Measurements from ENCODE around the gene GPT2.
A peak's percentile ranks its signal among the peaks of the same experiment; 100 is the strongest.
"Not testable (repeated sequence)": the region's sequence is repeated elsewhere in the genome, so short reads cannot be mapped to it uniquely, and the experiment has no call there.

The GPT2 gene

GRCh38 chr16:46858151-46858550 lies 26.0 kb upstream of the GPT2 start:
- DNase-seq (ENCODE audit: low read depth), result no peak
- TF ChIP-seq POLR2A (IDR thresholded peaks at IDR 0.05; ENCODE audit: extremely low read depth, insufficient read length), result no peak
- TF ChIP-seq, protein P1, sequence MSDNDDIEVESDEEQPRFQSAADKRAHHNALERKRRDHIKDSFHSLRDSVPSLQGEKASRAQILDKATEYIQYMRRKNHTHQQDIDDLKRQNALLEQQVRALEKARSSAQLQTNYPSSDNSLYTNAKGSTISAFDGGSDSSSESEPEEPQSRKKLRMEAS (IDR thresholded peaks at IDR 0.05; ENCODE audit: low read depth, low read length), result no peak
- no peak for TF ChIP-seq MYC (IDR thresholded peaks at IDR 0.05; ENCODE audit: low read depth, low read length)
- TF ChIP-seq, protein P2, sequence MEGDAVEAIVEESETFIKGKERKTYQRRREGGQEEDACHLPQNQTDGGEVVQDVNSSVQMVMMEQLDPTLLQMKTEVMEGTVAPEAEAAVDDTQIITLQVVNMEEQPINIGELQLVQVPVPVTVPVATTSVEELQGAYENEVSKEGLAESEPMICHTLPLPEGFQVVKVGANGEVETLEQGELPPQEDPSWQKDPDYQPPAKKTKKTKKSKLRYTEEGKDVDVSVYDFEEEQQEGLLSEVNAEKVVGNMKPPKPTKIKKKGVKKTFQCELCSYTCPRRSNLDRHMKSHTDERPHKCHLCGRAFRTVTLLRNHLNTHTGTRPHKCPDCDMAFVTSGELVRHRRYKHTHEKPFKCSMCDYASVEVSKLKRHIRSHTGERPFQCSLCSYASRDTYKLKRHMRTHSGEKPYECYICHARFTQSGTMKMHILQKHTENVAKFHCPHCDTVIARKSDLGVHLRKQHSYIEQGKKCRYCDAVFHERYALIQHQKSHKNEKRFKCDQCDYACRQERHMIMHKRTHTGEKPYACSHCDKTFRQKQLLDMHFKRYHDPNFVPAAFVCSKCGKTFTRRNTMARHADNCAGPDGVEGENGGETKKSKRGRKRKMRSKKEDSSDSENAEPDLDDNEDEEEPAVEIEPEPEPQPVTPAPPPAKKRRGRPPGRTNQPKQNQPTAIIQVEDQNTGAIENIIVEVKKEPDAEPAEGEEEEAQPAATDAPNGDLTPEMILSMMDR (IDR thresholded peaks at IDR 0.05; ENCODE audit: low read depth, low read length), result no peak
- no peak overlapping the region for H3K4me3 ChIP-seq (ENCODE audit: low read depth, low read length)

DNA sequence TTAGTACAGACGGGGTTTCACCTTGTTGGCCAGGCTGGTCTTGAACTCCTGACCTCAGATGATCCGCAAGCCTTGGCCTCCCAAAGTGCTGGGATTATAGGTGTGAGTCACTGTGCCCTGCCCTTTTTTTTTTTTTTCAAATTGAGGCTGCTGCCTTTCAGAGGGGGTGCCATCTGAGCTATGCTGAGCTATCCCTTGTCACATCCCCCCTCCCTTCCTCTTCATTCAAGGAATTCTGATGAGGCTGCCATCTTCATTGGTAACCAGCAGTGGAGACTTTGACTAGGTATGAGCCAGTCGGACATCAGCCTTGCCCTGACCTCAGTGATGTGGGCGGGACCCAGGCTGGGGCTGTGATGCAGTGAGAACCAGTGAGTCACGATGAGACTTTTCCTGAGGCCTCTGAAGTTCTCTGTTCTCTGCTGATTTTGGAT lies 24.4 kb upstream of the GPT2 start:
- TF ChIP-seq POLR2A (IDR thresholded peaks at IDR 0.05; ENCODE audit: extremely low read depth, insufficient read length), result no peak
- TF ChIP-seq, protein P2 (IDR thresholded peaks at IDR 0.05; ENCODE audit: low read depth, low read length), result no peak
- TF ChIP-seq, protein P1 (IDR thresholded peaks at IDR 0.05; ENCODE audit: low read depth, low read length), result no peak
- TF ChIP-seq MYC (IDR thresholded peaks at IDR 0.05; ENCODE audit: low read depth, low read length), result no peak
- peak; percentile 64 for DNase-seq (ENCODE audit: low read depth)
- H3K4me3 ChIP-seq (ENCODE audit: low read depth, low read length), result no peak overlapping the region

- TF ChIP-seq, protein P1 (IDR thresholded peaks at IDR 0.05; ENCODE audit: low read depth, low read length), result no peak
- TF ChIP-seq MYC (IDR thresholded peaks at IDR 0.05; ENCODE audit: low read depth, low read length) (no peak), POLR2A (IDR thresholded peaks at IDR 0.05; ENCODE audit: extremely low read depth, insufficient read length) (no peak)
- TF ChIP-seq, protein P2 (IDR thresholded peaks at IDR 0.05; ENCODE audit: low read depth, low read length), result no peak
- DNase-seq (ENCODE audit: low read depth), result peak; percentile 42
- no peak overlapping the region for H3K4me3 ChIP-seq (ENCODE audit: low read depth, low read length)
These were observed 21.4 kb upstream of the GPT2 start for GRCh38 chr16:46862555-46863447.

- DNase-seq (ENCODE audit: low read depth), result no peak
- no peak overlapping the region for H3K4me3 ChIP-seq (ENCODE audit: low read depth, low read length)
- TF ChIP-seq, protein P2 (IDR thresholded peaks at IDR 0.05; ENCODE audit: low read depth, low read length), result no peak
- TF ChIP-seq, protein P1 (IDR thresholded peaks at IDR 0.05; ENCODE audit: low read depth, low read length), result no peak
- TF ChIP-seq POLR2A (IDR thresholded peaks at IDR 0.05; ENCODE audit: extremely low read depth, insufficient read length) (no peak), MYC (IDR thresholded peaks at IDR 0.05; ENCODE audit: low read depth, low read length) (no peak)
These were observed 17.9 kb upstream of the GPT2 start for GRCh38 chr16:46866286-46866685.

DNA sequence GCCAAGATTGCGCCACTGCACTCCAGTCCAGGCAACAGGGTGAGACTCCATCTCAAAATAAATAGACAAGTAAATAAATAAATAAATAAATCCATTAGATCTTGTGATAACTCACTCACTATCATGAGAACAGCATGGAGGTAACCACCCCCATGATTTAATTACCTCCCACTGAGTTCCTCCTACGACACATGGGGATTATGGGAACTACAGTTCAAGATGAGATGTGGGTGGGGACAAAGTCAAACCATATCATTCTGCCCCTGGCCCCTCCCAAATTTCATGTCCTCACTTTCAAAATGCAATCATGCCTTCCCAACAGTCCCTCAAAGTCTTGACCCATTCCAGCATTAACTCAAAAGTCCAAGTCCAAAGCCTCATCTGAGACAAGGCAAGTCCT lies 16.7 kb upstream of the GPT2 start:
- not testable (repeated sequence) for H3K4me3 ChIP-seq (ENCODE audit: low read depth, low read length); DNase-seq (ENCODE audit: low read depth)

GRCh38 chr16:46868891-46869290 lies 15.3 kb upstream of the GPT2 start:
- not testable (repeated sequence) for DNase-seq (ENCODE audit: low read depth); H3K4me3 ChIP-seq (ENCODE audit: low read depth, low read length)

DNA sequence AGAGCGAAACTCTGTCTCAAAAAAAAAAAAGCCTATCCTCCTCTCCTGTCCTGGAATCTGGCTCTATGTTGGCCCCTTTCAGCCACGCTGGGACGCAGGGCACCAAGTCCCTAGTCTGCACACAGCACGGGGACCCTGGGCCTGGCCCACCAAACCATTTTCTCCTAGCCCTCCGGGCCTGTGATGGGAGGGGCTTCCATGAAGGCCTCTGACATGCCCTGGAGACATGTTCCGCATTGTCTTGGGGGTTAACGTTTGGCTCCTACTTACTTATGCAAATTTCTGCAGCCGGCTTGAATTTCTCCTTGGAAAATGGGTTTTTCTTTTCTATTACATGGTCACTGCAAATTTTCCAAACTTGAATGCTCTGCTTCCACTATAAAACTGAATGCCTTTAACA lies 12.6 kb upstream of the GPT2 start:
- no peak for DNase-seq (ENCODE audit: low read depth)
- TF ChIP-seq, protein P1 (IDR thresholded peaks at IDR 0.05; ENCODE audit: low read depth, low read length), result no peak
- TF ChIP-seq, protein P2 (IDR thresholded peaks at IDR 0.05; ENCODE audit: low read depth, low read length), result no peak
- no peak for TF ChIP-seq POLR2A (IDR thresholded peaks at IDR 0.05; ENCODE audit: extremely low read depth, insufficient read length)
- no peak for TF ChIP-seq MYC (IDR thresholded peaks at IDR 0.05; ENCODE audit: low read depth, low read length)
- H3K4me3 ChIP-seq (ENCODE audit: low read depth, low read length), result no peak overlapping the region
